Measurements from ENCODE around the gene CHERP. TPM values are rescaled to one million over a fixed set of nuclear protein-coding genes. Genes with fewer than 3 reads are reported as not detected.

The CHERP gene
- total and polyA plus RNA-seq, 2 of the 8 experiments (the other 6 are each of a cell fraction or from before 2014, with no cell fraction given), result 13.9 to 73.7 TPM

DNA sequence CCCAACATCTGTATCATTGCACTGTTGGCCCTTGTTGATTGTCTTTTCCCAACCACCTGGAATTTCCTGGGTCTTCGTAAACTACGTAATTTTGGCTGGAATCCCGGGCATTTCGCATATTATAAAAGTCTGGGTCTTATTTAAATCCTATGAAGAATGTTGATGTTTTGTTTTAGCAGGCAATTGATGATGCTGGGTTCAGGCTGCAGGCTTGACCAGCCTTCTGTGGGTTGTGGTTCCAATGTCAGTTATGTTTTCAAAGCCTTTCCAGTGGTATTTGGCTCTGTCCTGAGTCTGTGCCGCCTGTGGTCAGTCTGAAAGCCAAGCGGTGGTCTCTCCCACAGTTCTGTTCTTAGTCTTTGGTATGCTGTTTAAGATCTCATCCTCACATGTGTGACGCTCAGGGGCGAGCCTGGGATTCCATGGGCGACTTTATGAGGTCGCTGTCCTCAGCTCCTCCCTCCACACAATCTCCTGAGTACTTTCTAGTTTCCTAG is 17.6 kb upstream of the CHERP start:
- Histone ChIP-seq H4K8ac (ENCODE audit: extremely low read depth, insufficient read depth, low read length) (no peak overlapping the region), H3K18ac (ENCODE audit: extremely low read depth, low read length) (no peak overlapping the region), H3K27ac (ENCODE audit: low read depth, low read length) (no peak overlapping the region), H3K4me2 (ENCODE audit: insufficient read depth in 1 of 2, low read depth in 2 of 2, low read length in 2 of 2) (no peak overlapping the region), H3K14ac (ENCODE audit: insufficient read length) (no peak overlapping the region), H4K91ac (replicated peaks; ENCODE audit: insufficient read length, low read length) (no peak overlapping the region), H3K23ac (ENCODE audit: insufficient read length) (no peak overlapping the region), H2BK120ac (replicated peaks; ENCODE audit: low read depth, low read length) (no peak overlapping the region), H3K79me2 (ENCODE audit: control insufficient read depth in 1 of 2, insufficient read depth in 2 of 2, low read length in 2 of 2) (no peaks in the 10 kb centered on the region), H2AK5ac (ENCODE audit: low read depth, low read length) (no peak overlapping the region), H3K79me1 (ENCODE audit: low read depth, low read length) (no peaks in the 10 kb centered on the region; the same call in 1 of the 2 replicates), H3K4ac (replicated peaks; ENCODE audit: insufficient read length, low read depth, low read length) (no peak overlapping the region), H4K5ac (ENCODE audit: insufficient read length, low read depth, low read length) (no peak overlapping the region), H2BK20ac (ENCODE audit: low read length) (no peak overlapping the region), H4K20me1 (replicated peaks in 1 of 2; ENCODE audit: control insufficient read depth in 1 of 2, insufficient read depth in 2 of 2, low read length in 2 of 2) (peaks cover 2 to 4% of the 10 kb centered on the region in 2 experiments), H3K56ac (replicated peaks; ENCODE audit: insufficient read length, low read depth, low read length) (no peak overlapping the region), H3K23me2 (ENCODE audit: low read depth, low read length) (no peaks in the 10 kb centered on the region), H2BK5ac (ENCODE audit: low read depth, low read length) (no peak overlapping the region), H3K27me3 (replicated peaks in 1 of 4; ENCODE audit: control insufficient read depth in 3 of 4, extremely low read depth in 1 of 4, insufficient read depth in 3 of 4, low read length in 3 of 4) (no peaks in the 10 kb centered on the region), H3K9me3 (ENCODE audit: insufficient read depth in 2 of 2, low read depth in 1 of 2, low read length in 1 of 2) (no peaks in the 10 kb centered on the region), H3K36me3 (ENCODE audit: control insufficient read depth in 2 of 4, insufficient read depth in 4 of 4, low read length in 3 of 4) (peaks cover 9 to 38% (median 11%) of the 10 kb centered on the region in 4 experiments; a peak in 7 of 8 replicates), H2BK12ac (ENCODE audit: low read depth, low read length) (no peak overlapping the region), H3K9ac (replicated peaks in 1 of 4; ENCODE audit: extremely low read depth in 1 of 4, low read depth in 3 of 4, low read length in 3 of 4) (no peak overlapping the region), H2BK15ac (ENCODE audit: low read length) (no peak overlapping the region), H2AFZ (ENCODE audit: low read length) (no peak overlapping the region), H3K4me3 (ENCODE audit: extremely low read depth in 1 of 4, insufficient read depth in 2 of 4, low read depth in 3 of 4, low read length in 4 of 4) (no peak overlapping the region), H3K4me1 (replicated peaks in 1 of 4; ENCODE audit: control insufficient read depth in 3 of 4, insufficient read depth in 4 of 4, low read length in 3 of 4) (no peaks in the 10 kb centered on the region)
- POLR2A ChIA-PET (ENCODE audit: partially characterized antibody), result interaction anchor here (1.5 kb wide), 2 partner anchors 9 to 10 kb away, joined by 3 to 6 read pairs; no protein-coding TSS in a partner anchor
- DNase-seq (ENCODE audit: low read depth in 1 of 2, low spot score in 2 of 2) (no peak), FAIRE-seq (no peak)
- WGBS, 2 experiments (ENCODE audit: extremely low coverage in 1 of 2, insufficient coverage in 1 of 2, insufficient read length in 1 of 2, insufficient replicate concordance in 2 of 2, low coverage in 1 of 2, low lambda C conversion rate in 2 of 2, missing lambda C conversion rate in 1 of 2), result 91% methylated on average over 10 of the region's 10 CpGs; no CpG with 5 or more reads in 1 of the 2 experiments
- CTCF ChIA-PET (ENCODE audit: partially characterized antibody), result interaction anchor here (0.9 kb wide), 1 partner anchor 9 kb away, joined by 3 read pairs; no protein-coding TSS in a partner anchor
- TF ChIP-seq RXRA (IDR thresholded peaks at IDR 0.05; ENCODE audit: insufficient read depth, low read depth, low read length) (no peak), SIX5 (IDR thresholded peaks at IDR 0.05; ENCODE audit: low read depth, low read length) (no peak), POU5F1 (IDR thresholded peaks at IDR 0.05; ENCODE audit: low read depth, low read length) (no peak), KDM1A (IDR thresholded peaks at IDR 0.05; ENCODE audit: borderline replicate concordance, low read length) (no peak), CHD1 (IDR thresholded peaks at IDR 0.05; ENCODE audit: low read depth, low read length) (no peak), ASH2L (IDR thresholded peaks at IDR 0.05; ENCODE audit: low read length) (no peak), KDM4A (IDR thresholded peaks at IDR 0.05; ENCODE audit: low read depth, low read length, severe bottlenecking) (no peak), GTF2F1 (IDR thresholded peaks at IDR 0.05; ENCODE audit: borderline replicate concordance, low read depth, low read length) (no peak)

Data from H1 (cell line).